Sigmoid colon (tissue), 7 donors: ENCODE results near the gene EML3. TPM values are rescaled to one million over a fixed set of nuclear protein-coding genes. Genes with fewer than 3 reads are reported as not detected.
A peak's percentile ranks its signal among the peaks of the same experiment; 100 is the strongest.
"Not testable (repeated sequence)": the region's sequence is repeated elsewhere in the genome, so short reads cannot be mapped to it uniquely, and the experiment has no call there.

ENCODE experiments used
- DNase-seq: peaks from one replicate; pipeline ENCODE4 v3.0.0-alpha.2; 2019
- H3K27ac ChIP-seq, 4 donors: fragments of 200-600 bp; sonication (generic); one replicate each; pipeline ENCODE4 v1.5.1; 2016 to 2019; ENCODE audit warnings: mild to moderate bottlenecking in 1 of 4
- H3K27me3 ChIP-seq, 3 donors: fragments of 200-600 bp; sonication (generic); one replicate each; pipeline ENCODE4 v1.5.1; 2019; ENCODE audit warnings: mild to moderate bottlenecking in 1 of 3
- H3K36me3 ChIP-seq, 4 donors: fragments of 200-600 bp; sonication (generic); one replicate each; pipeline ENCODE4 v1.5.1; 2016 to 2019
- H3K4me1 ChIP-seq, 4 donors: fragments of 200-600 bp; sonication (generic); one replicate each; pipeline ENCODE4 v1.5.1; 2017 to 2019
- H3K4me3 ChIP-seq, 4 donors: fragments of 200-600 bp; sonication (generic); one replicate each; pipeline ENCODE4 v1.5.1; 2017 to 2019; ENCODE audit warnings: mild to moderate bottlenecking in 2 of 4, moderate library complexity in 1 of 4
- H3K9me3 ChIP-seq, 4 donors: fragments of 200-600 bp in 3 of 4; sonication (generic) in 3 of 4; one replicate each; pipeline versions ENCODE4 v1.5.1 to v1.6.1; 2013 to 2019
- EP300 ChIP-seq, 4 donors: sonication (generic); formaldehyde crosslinking; IDR thresholded peaks; one replicate each; pipeline ENCODE4 v1.6.1; 2017; ENCODE audit warnings: antibody characterized with exemption in 4 of 4
- POLR2A ChIP-seq, 2 donors: fragments of 450-650 bp; IDR thresholded peaks; one replicate each; pipeline ENCODE4 v1.6.1; 2016; ENCODE audit warnings: antibody characterized with exemption in 2 of 2, mild to moderate bottlenecking in 2 of 2, moderate library complexity in 2 of 2
- POLR2AphosphoS5 ChIP-seq, 4 donors: sonication (generic); formaldehyde crosslinking; IDR thresholded peaks; one replicate each; pipeline ENCODE4 v1.6.1; 2017; ENCODE audit warnings: antibody characterized with exemption in 4 of 4
- WGBS, 2 donors: extraction: QIAGEN DNeasy Blood & Tissue Kit; methylation state at CpG; one replicate each; pipeline ENCODE4 v1.1.7; 2013; 5-methylcytosine and 5-hydroxymethylcytosine counted together
- intact Hi-C: fragments of 100-400 bp; cut with DNase I; formaldehyde crosslinking; loops from one replicate; pipeline ENCODE4 v1.15.1; 2023
- polyA plus RNA-seq, 3 donors: library from polyadenylated mRNA; stranded (reverse); fragments of 200-250 nt; gene quantifications; one replicate each; pipeline ENCODE4 v1.2.3, GENCODE V29; 2013
- total RNA-seq, 4 donors: library from RNA; depleted of rRNA; stranded (reverse); fragments of >200 nt; gene quantifications; one replicate each; pipeline ENCODE4 v1.1.0, GENCODE V29; 2016
- TF ChIP-seq, protein P1 (sequence below), 4 experiments: fragments of 450-650 bp in 3 of 4; fragments of 200-600 bp in 1 of 4; IDR thresholded peaks; one replicate each; pipeline ENCODE4 v1.5.1; 2016 to 2019; ENCODE audit warnings: antibody characterized with exemption in 4 of 4, mild to moderate bottlenecking in 3 of 4, moderate library complexity in 2 of 4
- donor health status: healthy with polysubstance abuse.
- donor health status: Bipolar disorder and iron deficiency.
- donor health status: healthy.

Gene EML3
- total and polyA plus RNA-seq, 7 donors: 10.6 to 50.7 (median 26.3) TPM

- TF ChIP-seq POLR2AphosphoS5 (IDR thresholded peaks at IDR 0.05): no peak
- TF ChIP-seq, protein P1, sequence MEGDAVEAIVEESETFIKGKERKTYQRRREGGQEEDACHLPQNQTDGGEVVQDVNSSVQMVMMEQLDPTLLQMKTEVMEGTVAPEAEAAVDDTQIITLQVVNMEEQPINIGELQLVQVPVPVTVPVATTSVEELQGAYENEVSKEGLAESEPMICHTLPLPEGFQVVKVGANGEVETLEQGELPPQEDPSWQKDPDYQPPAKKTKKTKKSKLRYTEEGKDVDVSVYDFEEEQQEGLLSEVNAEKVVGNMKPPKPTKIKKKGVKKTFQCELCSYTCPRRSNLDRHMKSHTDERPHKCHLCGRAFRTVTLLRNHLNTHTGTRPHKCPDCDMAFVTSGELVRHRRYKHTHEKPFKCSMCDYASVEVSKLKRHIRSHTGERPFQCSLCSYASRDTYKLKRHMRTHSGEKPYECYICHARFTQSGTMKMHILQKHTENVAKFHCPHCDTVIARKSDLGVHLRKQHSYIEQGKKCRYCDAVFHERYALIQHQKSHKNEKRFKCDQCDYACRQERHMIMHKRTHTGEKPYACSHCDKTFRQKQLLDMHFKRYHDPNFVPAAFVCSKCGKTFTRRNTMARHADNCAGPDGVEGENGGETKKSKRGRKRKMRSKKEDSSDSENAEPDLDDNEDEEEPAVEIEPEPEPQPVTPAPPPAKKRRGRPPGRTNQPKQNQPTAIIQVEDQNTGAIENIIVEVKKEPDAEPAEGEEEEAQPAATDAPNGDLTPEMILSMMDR (IDR thresholded peaks at IDR 0.05): no peak
- no peak for TF ChIP-seq POLR2A (IDR thresholded peaks at IDR 0.05)
- TF ChIP-seq EP300 (IDR thresholded peaks at IDR 0.05): no peak
- Histone ChIP-seq H3K27ac (no peak overlapping the region), H3K4me1 (peaks cover 0 to 7% (median 0%) of the 10 kb centered on the region in 4 donors), H3K36me3 (peaks cover 48 to 81% (median 67%) of the 10 kb centered on the region in 4 donors), H3K27me3 (no peaks in the 10 kb centered on the region), H3K9me3 (no peaks in the 10 kb centered on the region), H3K4me3 (no peak overlapping the region)
- DNase-seq: no peak
- WGBS, 2 donors: 85 to 89% methylated on average over 3 of the region's 3 CpGs
- intact Hi-C loops: no loop called here
Measured at GRCh38 chr11:62627713-62628112, 15.1 kb upstream of the EML3 start.

DNA sequence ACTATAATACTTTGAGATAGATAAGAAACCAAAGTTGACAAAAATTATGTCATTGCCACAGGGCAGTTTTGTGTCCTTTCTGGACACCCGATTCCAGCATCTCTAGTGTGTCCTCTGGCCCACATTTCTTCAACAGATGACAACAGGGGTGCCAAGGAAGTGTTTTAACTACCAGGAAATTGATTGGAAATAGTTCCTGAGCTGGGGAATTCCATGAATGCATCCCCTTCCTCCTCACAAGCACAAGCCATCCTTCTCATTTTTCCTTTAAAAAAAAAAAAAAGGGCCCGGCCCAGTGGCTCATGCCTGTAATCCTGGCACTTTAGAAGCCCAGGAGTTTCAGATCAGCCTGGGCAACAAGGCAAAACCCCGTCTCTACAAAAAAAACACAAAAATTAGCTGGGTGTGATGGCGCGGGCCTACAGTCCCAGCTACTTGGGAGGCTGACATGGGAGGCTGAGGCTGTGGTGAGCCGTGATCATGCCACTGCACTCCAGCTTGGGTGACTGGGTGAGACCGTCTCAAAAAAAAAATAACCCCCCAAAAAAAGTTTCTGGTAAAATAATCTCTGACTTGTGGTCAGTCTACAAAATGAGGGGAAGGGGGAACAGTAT is 10.0 kb upstream of the EML3 start:
- peak overlapping the region; percentile 84 to 93 (median 90) for H3K27ac ChIP-seq
- H3K27me3 ChIP-seq: no peaks in the 10 kb centered on the region
- H3K9me3 ChIP-seq: no peaks in the 10 kb centered on the region
- H3K4me3 ChIP-seq: peak overlapping the region in 3 of 4 donors; percentile 60 to 87 (median 70)
- peaks cover 19 to 40% (median 25%) of the 10 kb centered on the region in 4 donors for H3K36me3 ChIP-seq
- intact Hi-C loops: loop anchor here (2.0 to 5.0 kb wide), 2 partner anchors 24 to 105 kb away; partner anchors contain the start of genes GANAB, HNRNPUL2 and TTC9C
- no peak for DNase-seq
- no peak for TF ChIP-seq POLR2A (IDR thresholded peaks at IDR 0.05)
- no peak for TF ChIP-seq POLR2AphosphoS5 (IDR thresholded peaks at IDR 0.05)
- no peak for TF ChIP-seq EP300 (IDR thresholded peaks at IDR 0.05)
- TF ChIP-seq, protein P1 (IDR thresholded peaks at IDR 0.05): no peak
- WGBS, 2 donors: 91 to 93% methylated on average over 7 of the region's 7 CpGs
- H3K4me1 ChIP-seq: peaks cover 0 to 23% (median 19%) of the 10 kb centered on the region in 4 donors

GRCh38 chr11:62621567-62622470 is 9.2 kb upstream of the EML3 start, which contains the start of gene B3GAT3:
TSS of gene B3GAT3 (minus strand) at chr11:62621986. CDS start at chr11:62621947, 39 bp downstream.
- TF ChIP-seq, protein P1 (IDR thresholded peaks at IDR 0.05): no peak
- TF ChIP-seq POLR2A (IDR thresholded peaks at IDR 0.05): peak; percentile 76
- peak in 2 of 4 donors; percentile 53 to 88 for TF ChIP-seq EP300 (IDR thresholded peaks at IDR 0.05)
- peak; percentile 85 to 97 (median 94) for TF ChIP-seq POLR2AphosphoS5 (IDR thresholded peaks at IDR 0.05)
- H3K36me3 ChIP-seq: peaks cover 19 to 40% (median 20%) of the 10 kb centered on the region in 4 donors
- H3K9me3 ChIP-seq: no peaks in the 10 kb centered on the region
- peaks cover 0 to 23% (median 19%) of the 10 kb centered on the region in 4 donors for H3K4me1 ChIP-seq
- WGBS, 2 donors: 1% methylated on average over 77 of the region's 77 CpGs
- H3K4me3 ChIP-seq: peak within 1 kb of the TSS; percentile 60 to 87 (median 74)
- peak; percentile 99 for DNase-seq
- no peaks in the 10 kb centered on the region for H3K27me3 ChIP-seq
- intact Hi-C loops: loop anchor here (2.0 to 5.0 kb wide), 2 partner anchors 25 to 105 kb away; partner anchors contain the start of genes GANAB, HNRNPUL2 and TTC9C
- H3K27ac ChIP-seq: peak within 1 kb of the TSS; percentile 84 to 93 (median 90)

DNA sequence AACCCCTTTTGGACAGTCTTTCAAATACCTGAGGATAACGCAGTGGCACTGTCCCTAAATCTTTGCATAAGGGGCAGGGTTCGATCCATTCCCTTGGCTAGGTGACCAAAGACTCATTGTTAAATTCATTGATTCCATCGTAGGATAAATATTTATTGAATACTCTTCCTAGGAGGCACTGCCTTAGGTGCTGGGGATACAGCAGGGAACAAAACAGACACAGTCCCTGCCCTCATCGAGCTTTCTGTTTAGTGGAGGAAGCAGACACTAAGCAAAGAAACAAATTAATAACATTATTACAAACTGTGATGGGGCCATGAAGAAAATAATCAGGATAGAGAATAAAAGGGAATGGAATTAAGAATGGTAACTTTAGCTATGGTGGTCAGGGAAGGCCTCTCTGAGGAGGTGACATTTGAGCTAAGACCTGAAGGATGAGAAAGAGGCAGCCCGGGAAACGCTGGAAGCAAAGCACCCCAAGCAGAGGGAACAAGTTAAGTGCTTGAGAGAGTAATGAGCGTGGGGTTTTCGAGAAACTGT is 8.5 kb upstream of the EML3 start:
- 27 to 32% methylated on average over 8 of the region's 8 CpGs for WGBS, 2 donors
- Histone ChIP-seq H3K27me3 (no peaks in the 10 kb centered on the region), H3K36me3 (peaks cover 12 to 40% (median 16%) of the 10 kb centered on the region in 4 donors), H3K4me3 (peak overlapping the region; percentile 60 to 87 (median 74)), H3K9me3 (no peaks in the 10 kb centered on the region), H3K4me1 (peaks cover 0 to 23% (median 19%) of the 10 kb centered on the region in 4 donors), H3K27ac (peak overlapping the region; percentile 84 to 93 (median 90))
- TF ChIP-seq POLR2A (IDR thresholded peaks at IDR 0.05): no peak
- no peak for TF ChIP-seq POLR2AphosphoS5 (IDR thresholded peaks at IDR 0.05)
- no peak for TF ChIP-seq EP300 (IDR thresholded peaks at IDR 0.05)
- TF ChIP-seq, protein P1 (IDR thresholded peaks at IDR 0.05): no peak
- no peak for DNase-seq
- intact Hi-C loops: loop anchor here (5.0 kb wide), 1 partner anchor 106 kb away; the partner anchor contains the start of genes HNRNPUL2 and TTC9C

DNA sequence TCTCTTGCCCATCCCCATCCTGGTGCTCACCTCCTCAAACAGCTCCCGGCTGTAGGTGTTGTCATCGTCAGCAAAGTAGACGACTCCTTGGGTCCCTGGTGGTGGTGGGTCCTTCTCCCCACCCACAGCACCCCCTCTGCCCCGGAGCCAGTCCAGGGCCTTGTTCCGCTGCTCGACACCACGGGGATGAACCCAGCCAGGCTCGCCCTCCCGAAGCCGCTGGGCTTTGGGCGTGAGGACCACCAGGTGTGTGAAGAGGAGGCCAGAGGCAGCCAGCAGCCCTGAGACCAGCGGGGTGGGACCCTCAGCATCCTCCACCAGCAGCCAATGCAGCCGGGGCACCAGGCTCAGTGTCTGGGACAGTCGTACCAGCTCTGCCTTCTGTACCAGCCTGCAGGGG is 4.4 kb upstream of the EML3 start:
- H3K4me3 ChIP-seq, H3K27me3 ChIP-seq, H3K27ac ChIP-seq, H3K9me3 ChIP-seq, intact Hi-C loops, DNase-seq: not testable (repeated sequence)
- 95 to 97% methylated on average over 14 of the region's 14 CpGs for WGBS, 2 donors
- peaks cover 0 to 42% (median 4%) of the 10 kb centered on the region in 4 donors for H3K36me3 ChIP-seq
- peaks cover 0 to 29% (median 24%) of the 10 kb centered on the region in 4 donors for H3K4me1 ChIP-seq
